SK-N-SH (cell line): ENCODE data around the gene TICAM1. TPM values are rescaled to one million over a fixed set of nuclear protein-coding genes. Genes with fewer than 3 reads are reported as not detected.

ENCODE experiments used
- CTCF ChIA-PET: fragments of 300-600, 350-600 bp; formaldehyde crosslinking; extraction: SDS; loops from one replicate; lab custom pipeline; 2021; lab: Yijun Ruan, JAX
- POLR2A ChIA-PET: fragments of 350-600 bp; sonication (Branson Sonifier 250); formaldehyde crosslinking; extraction: SDS; loops from one replicate; lab custom pipeline; 2020; ENCODE audit warnings: antibody characterized with exemption, inconsistent platforms; lab: Yijun Ruan, JAX
- DNase-seq: peaks from one replicate; pipeline ENCODE4 v3.0.0; 2012
- H2AFZ ChIP-seq: fragments of 200-600 bp; sonication (generic); 2 replicates; pipeline ENCODE4 v1.8.1; 2016; ENCODE audit warnings: antibody characterized with exemption, mild to moderate bottlenecking, low read depth
- H3F3A ChIP-seq: fragments of 200-600 bp; sonication (generic); replicated peaks from 2 replicates; pipeline ENCODE3; 2016; ENCODE audit warnings: antibody characterized with exemption, mild to moderate bottlenecking; ENCODE audit not compliant: insufficient read depth
- H3K27ac ChIP-seq, 2 experiments: fragments of 200-500 bp in 1 of 2; fragments of 200-600 bp in 1 of 2; sonication (Bioruptor generic) in 1 of 2; sonication (generic), shearing (Covaris generic) in 1 of 2; 2 replicates each; pipeline versions ENCODE4 v1.5.1 to v1.6.1; 2014 to 2016; ENCODE audit warnings: low read depth in 2 of 2, inconsistent platforms in 1 of 2, low read length in 1 of 2, mild to moderate bottlenecking in 1 of 2, mixed read lengths in 1 of 2
- H3K27me3 ChIP-seq: fragments of 200-600 bp; sonication (generic), shearing (Covaris generic); 2 replicates; pipeline ENCODE4 v1.6.1; 2016; ENCODE audit warnings: mixed run types; ENCODE audit not compliant: insufficient read depth
- H3K36me3 ChIP-seq, 2 experiments: fragments of 200-500 bp in 1 of 2; fragments of 200-600 bp in 1 of 2; sonication (Bioruptor generic) in 1 of 2; sonication (generic) in 1 of 2; replicated peaks in 1 of 2; 2 replicates each; pipeline versions ENCODE3 to v1.5.1; 2014 to 2016; ENCODE audit warnings: low read length in 1 of 2, mild to moderate bottlenecking in 1 of 2; ENCODE audit not compliant: insufficient read depth in 2 of 2, control insufficient read depth in 1 of 2
- H3K4me1 ChIP-seq, 2 experiments: fragments of 200-500 bp in 1 of 2; fragments of 200-600 bp in 1 of 2; sonication (Bioruptor generic) in 1 of 2; sonication (generic), shearing (Covaris generic) in 1 of 2; 2 replicates each; pipeline versions ENCODE4 v1.5.1 to v1.6.1; 2014 to 2016; ENCODE audit warnings: low read depth in 1 of 2, low read length in 1 of 2, mixed run types in 1 of 2; ENCODE audit not compliant: insufficient read depth in 2 of 2, control insufficient read depth in 1 of 2
- H3K4me2 ChIP-seq: fragments of 200-600 bp; sonication (generic), shearing (Covaris generic); 2 replicates; pipeline ENCODE4 v1.6.1; 2017; ENCODE audit warnings: mixed run types
- H3K4me3 ChIP-seq, 2 experiments: fragments of 200-500 bp in 1 of 2; fragments of 200-600 bp in 1 of 2; sonication (Bioruptor generic) in 1 of 2; sonication (generic), shearing (Covaris generic) in 1 of 2; 2 replicates each; pipeline versions ENCODE4 v1.5.1 to v1.8.1; 2014 to 2016; ENCODE audit warnings: low read depth in 2 of 2, inconsistent platforms in 1 of 2, low read length in 1 of 2, mild to moderate bottlenecking in 1 of 2, mixed read lengths in 1 of 2, moderate library complexity in 1 of 2
- H3K79me2 ChIP-seq: fragments of 200-600 bp; sonication (generic); 2 replicates; pipeline ENCODE4 v1.8.1; 2017; ENCODE audit warnings: mild to moderate bottlenecking; ENCODE audit not compliant: insufficient read depth
- H3K9ac ChIP-seq: fragments of 200-600 bp; sonication (generic); 2 replicates; pipeline ENCODE4 v1.6.1; 2017; ENCODE audit warnings: mixed run types
- H3K9me2 ChIP-seq: fragments of 200-600 bp; sonication (generic); 2 replicates; pipeline ENCODE4 v1.6.1; 2017; ENCODE audit warnings: mixed run types
- H3K9me3 ChIP-seq: fragments of 200-600 bp; sonication (generic); 2 replicates; pipeline ENCODE4 v1.6.1; 2017; ENCODE audit warnings: mixed run types, mild to moderate bottlenecking, moderate library complexity
- H4K20me1 ChIP-seq: fragments of 200-600 bp; sonication (generic); 2 replicates; pipeline ENCODE4 v1.6.1; 2017; ENCODE audit warnings: mild to moderate bottlenecking, mixed run types; ENCODE audit not compliant: insufficient read depth
- ELF1 ChIP-seq: IDR thresholded peaks from 2 replicates; pipeline ENCODE4 v1.4.0; 2012
- EP300 ChIP-seq, 2 experiments: IDR thresholded peaks; 2 replicates each; pipeline versions ENCODE4 v1.4.0 to v1.6.1; 2012; ENCODE audit warnings: borderline replicate concordance in 1 of 2, low read depth in 1 of 2, low read length in 1 of 2
- FOSL2 ChIP-seq: IDR thresholded peaks from 2 replicates; pipeline ENCODE4 v1.4.0; 2012; ENCODE audit warnings: low read depth, mild to moderate bottlenecking, moderate library complexity, borderline replicate concordance
- GABPA ChIP-seq: IDR thresholded peaks from 2 replicates; pipeline ENCODE4 v1.4.0; 2012; ENCODE audit warnings: low read depth, mild to moderate bottlenecking
- GATA2 ChIP-seq: sonication (generic); formaldehyde crosslinking; IDR thresholded peaks from 2 replicates; pipeline ENCODE4 v1.5.0; 2020; ENCODE audit warnings: mild to moderate bottlenecking, missing genetic modification reagents
- MXI1 ChIP-seq: IDR thresholded peaks from 2 replicates; pipeline ENCODE4 v1.6.1; 2012; ENCODE audit warnings: mild to moderate bottlenecking, low read depth, low read length, improper control_type of control experiment
- RFX5 ChIP-seq: IDR thresholded peaks from 2 replicates; pipeline ENCODE4 v1.6.1; 2012; ENCODE audit warnings: mild to moderate bottlenecking, improper control_type of control experiment, low read length
- RXRA ChIP-seq: IDR thresholded peaks from 2 replicates; pipeline ENCODE4 v1.4.0; 2012; ENCODE audit warnings: low read depth, mild to moderate bottlenecking, borderline replicate concordance
- SIN3A ChIP-seq: IDR thresholded peaks from 2 replicates; pipeline ENCODE4 v1.6.1; 2012; ENCODE audit warnings: low read depth, mild to moderate bottlenecking, low read length, moderate library complexity, borderline replicate concordance
- TAF1 ChIP-seq: IDR thresholded peaks from 2 replicates; pipeline ENCODE4 v1.6.1; 2012; ENCODE audit warnings: low read depth, mild to moderate bottlenecking, low read length, moderate library complexity, borderline replicate concordance
- TCF12 ChIP-seq: IDR thresholded peaks from 2 replicates; pipeline ENCODE4 v1.4.0; 2012
- YY1 ChIP-seq: IDR thresholded peaks from 2 replicates; pipeline ENCODE4 v1.4.0; 2012; ENCODE audit warnings: low read depth, mild to moderate bottlenecking
- WGBS: methylation state at CpG from one replicate; pipeline ENCODE4 v1.1.6; 2017; ENCODE audit warnings: low lambda C conversion rate; 5-methylcytosine and 5-hydroxymethylcytosine counted together
- polyA plus RNA-seq, 3 experiments: library from polyadenylated mRNA; depleted of rRNA; stranded (reverse); fragments of >200 nt; gene quantifications; 2 replicates each; pipeline ENCODE4 v1.2.3, GENCODE V29; 2012
- TF ChIP-seq, protein P1 (sequence below): IDR thresholded peaks from 2 replicates; pipeline ENCODE4; 2012
- TF ChIP-seq, protein P2 (sequence below): IDR thresholded peaks from 2 replicates; pipeline ENCODE4 v1.4.0; 2012; ENCODE audit warnings: low read depth, borderline replicate concordance
- TF ChIP-seq, protein P3 (sequence below): fragments of 200-600 bp; sonication (generic); IDR thresholded peaks from 2 replicates; pipeline ENCODE4 v1.6.1; 2017; ENCODE audit warnings: antibody characterized with exemption, mild to moderate bottlenecking, moderate library complexity
- TF ChIP-seq, protein P4 (sequence below): IDR thresholded peaks from 2 replicates; pipeline ENCODE4 v1.4.0; 2012; ENCODE audit warnings: low read depth, borderline replicate concordance
- TF ChIP-seq, protein P5 (sequence below): fragments of 150-350 bp; IDR thresholded peaks from 2 replicates; pipeline ENCODE4 v1.6.1; 2017; ENCODE audit warnings: antibody characterized with exemption, low read length, low read depth, borderline replicate concordance

TICAM1 gene
- polyA plus RNA-seq (2012; rRNA removed): 1.8 and 2.7 TPM in 2 replicates
- 1.9 and 2.6 TPM in 2 replicates for polyA plus RNA-seq (2012; cell fraction: cytosol; rRNA removed)
- 2.1 and 3.7 TPM in 2 replicates for polyA plus RNA-seq (2012; cell fraction: nucleus; rRNA removed)

DNA sequence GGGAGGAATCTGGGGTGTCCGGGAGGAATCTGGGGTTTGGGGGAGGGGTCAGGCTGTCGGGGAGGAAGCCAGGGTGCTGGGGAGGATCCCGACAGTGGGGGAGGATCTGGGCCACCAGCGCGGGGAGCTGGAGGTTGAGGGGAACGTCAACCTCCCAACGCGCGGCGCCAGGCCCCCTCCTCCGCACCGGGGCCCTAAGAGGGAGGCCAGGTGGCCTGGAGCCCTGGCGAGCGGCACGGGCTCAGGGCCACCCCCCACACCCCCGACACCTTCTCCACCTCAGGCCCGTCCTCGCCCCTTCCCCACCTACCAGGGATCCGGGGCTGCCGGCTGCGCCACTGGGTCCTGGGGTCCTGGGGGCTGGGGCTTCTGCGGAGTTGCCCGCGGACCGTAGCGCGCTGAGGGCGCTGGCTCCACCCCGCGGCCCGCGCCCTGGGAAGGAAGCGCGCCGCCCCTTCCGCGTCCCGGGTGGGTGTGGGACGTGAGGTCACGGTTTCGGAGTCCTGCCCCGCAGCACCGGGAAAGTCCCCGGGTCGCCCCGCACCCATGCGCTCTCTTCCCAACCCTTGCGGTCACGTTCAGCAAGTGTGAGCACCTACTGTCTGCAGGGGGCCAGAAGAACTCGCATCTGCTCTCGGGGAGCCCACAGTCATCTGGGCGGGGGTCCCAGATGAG lies at the start of gene TICAM1:
TICAM1 (minus strand) TSS at position 409 of the 675 bp plus-strand sequence. CDS start 13,335 bp downstream, outside the sequence.
- peak; percentile 88 for DNase-seq

More for the DNA sequence above, at the start of gene TICAM1:
- Histone ChIP-seq H3K4me1 (peaks cover 5% of the 10 kb centered on the region in 2 experiments; a peak in 1 of 4 replicates), H3K27me3 (no peaks in the 10 kb centered on the region), H2AFZ (peak within 1 kb of the TSS; percentile 95), H3K4me3 (peak within 1 kb of the TSS; percentile 67 to 91), H3F3A (peaks cover 8% of the 10 kb centered on the region), H3K4me2 (peak within 1 kb of the TSS; percentile 99), H3K9me2 (no peaks in the 10 kb centered on the region), H3K27ac (peak within 1 kb of the TSS; percentile 43 to 45; a peak in 3 of 4 replicates), H3K36me3 (no peaks in the 10 kb centered on the region), H3K79me2 (peaks cover 50% of the 10 kb centered on the region), H4K20me1 (no peaks in the 10 kb centered on the region), H3K9me3 (no peaks in the 10 kb centered on the region), H3K9ac (peak within 1 kb of the TSS; percentile 95)
- no peak for TF ChIP-seq FOSL2
- TF ChIP-seq, protein P1, sequence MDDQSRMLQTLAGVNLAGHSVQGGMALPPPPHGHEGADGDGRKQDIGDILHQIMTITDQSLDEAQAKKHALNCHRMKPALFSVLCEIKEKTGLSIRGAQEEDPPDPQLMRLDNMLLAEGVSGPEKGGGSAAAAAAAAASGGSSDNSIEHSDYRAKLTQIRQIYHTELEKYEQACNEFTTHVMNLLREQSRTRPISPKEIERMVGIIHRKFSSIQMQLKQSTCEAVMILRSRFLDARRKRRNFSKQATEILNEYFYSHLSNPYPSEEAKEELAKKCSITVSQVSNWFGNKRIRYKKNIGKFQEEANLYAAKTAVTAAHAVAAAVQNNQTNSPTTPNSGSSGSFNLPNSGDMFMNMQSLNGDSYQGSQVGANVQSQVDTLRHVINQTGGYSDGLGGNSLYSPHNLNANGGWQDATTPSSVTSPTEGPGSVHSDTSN: no peak
- TF ChIP-seq SIN3A: peak; percentile 66; the same call in 1 of the 2 replicates
- TF ChIP-seq GATA2 (CRISPR knock-in tag): no peak
- TF ChIP-seq TCF12: no peak; the same call in 1 of the 2 replicates
- 0 out of 2 replicates have a peak, but pooled peaks have one; percentile 54 for TF ChIP-seq ELF1
- no peak for TF ChIP-seq EP300 (IDR thresholded peaks at IDR 0.05; ENCODE audit: borderline replicate concordance in 1 of 2, low read depth in 1 of 2, low read length in 1 of 2)
- TF ChIP-seq, protein P2, sequence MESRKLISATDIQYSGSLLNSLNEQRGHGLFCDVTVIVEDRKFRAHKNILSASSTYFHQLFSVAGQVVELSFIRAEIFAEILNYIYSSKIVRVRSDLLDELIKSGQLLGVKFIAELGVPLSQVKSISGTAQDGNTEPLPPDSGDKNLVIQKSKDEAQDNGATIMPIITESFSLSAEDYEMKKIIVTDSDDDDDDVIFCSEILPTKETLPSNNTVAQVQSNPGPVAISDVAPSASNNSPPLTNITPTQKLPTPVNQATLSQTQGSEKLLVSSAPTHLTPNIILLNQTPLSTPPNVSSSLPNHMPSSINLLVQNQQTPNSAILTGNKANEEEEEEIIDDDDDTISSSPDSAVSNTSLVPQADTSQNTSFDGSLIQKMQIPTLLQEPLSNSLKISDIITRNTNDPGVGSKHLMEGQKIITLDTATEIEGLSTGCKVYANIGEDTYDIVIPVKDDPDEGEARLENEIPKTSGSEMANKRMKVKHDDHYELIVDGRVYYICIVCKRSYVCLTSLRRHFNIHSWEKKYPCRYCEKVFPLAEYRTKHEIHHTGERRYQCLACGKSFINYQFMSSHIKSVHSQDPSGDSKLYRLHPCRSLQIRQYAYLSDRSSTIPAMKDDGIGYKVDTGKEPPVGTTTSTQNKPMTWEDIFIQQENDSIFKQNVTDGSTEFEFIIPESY: no peak
- TF ChIP-seq, protein P3, sequence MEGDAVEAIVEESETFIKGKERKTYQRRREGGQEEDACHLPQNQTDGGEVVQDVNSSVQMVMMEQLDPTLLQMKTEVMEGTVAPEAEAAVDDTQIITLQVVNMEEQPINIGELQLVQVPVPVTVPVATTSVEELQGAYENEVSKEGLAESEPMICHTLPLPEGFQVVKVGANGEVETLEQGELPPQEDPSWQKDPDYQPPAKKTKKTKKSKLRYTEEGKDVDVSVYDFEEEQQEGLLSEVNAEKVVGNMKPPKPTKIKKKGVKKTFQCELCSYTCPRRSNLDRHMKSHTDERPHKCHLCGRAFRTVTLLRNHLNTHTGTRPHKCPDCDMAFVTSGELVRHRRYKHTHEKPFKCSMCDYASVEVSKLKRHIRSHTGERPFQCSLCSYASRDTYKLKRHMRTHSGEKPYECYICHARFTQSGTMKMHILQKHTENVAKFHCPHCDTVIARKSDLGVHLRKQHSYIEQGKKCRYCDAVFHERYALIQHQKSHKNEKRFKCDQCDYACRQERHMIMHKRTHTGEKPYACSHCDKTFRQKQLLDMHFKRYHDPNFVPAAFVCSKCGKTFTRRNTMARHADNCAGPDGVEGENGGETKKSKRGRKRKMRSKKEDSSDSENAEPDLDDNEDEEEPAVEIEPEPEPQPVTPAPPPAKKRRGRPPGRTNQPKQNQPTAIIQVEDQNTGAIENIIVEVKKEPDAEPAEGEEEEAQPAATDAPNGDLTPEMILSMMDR: no peak; the same call in 1 of the 2 replicates
- TF ChIP-seq RFX5: no peak
- TF ChIP-seq, protein P4, sequence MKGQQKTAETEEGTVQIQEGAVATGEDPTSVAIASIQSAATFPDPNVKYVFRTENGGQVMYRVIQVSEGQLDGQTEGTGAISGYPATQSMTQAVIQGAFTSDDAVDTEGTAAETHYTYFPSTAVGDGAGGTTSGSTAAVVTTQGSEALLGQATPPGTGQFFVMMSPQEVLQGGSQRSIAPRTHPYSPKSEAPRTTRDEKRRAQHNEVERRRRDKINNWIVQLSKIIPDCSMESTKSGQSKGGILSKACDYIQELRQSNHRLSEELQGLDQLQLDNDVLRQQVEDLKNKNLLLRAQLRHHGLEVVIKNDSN: no peak
- TF ChIP-seq, protein P5, sequence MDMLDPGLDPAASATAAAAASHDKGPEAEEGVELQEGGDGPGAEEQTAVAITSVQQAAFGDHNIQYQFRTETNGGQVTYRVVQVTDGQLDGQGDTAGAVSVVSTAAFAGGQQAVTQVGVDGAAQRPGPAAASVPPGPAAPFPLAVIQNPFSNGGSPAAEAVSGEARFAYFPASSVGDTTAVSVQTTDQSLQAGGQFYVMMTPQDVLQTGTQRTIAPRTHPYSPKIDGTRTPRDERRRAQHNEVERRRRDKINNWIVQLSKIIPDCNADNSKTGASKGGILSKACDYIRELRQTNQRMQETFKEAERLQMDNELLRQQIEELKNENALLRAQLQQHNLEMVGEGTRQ: no peak
- peak; percentile 44; the same call in 1 of the 2 replicates for TF ChIP-seq GABPA
- TF ChIP-seq TAF1: 0 out of 2 replicates have a peak, but pooled peaks have one; percentile 12
- TF ChIP-seq RXRA: no peak
- peak; percentile 38; the same call in 1 of the 2 replicates for TF ChIP-seq MXI1
- no peak for TF ChIP-seq YY1
- ChIA-PET POLR2A (interaction anchor here (0.6 kb wide), 1 partner anchor 19 kb away, joined by 3 read pairs; no protein-coding TSS in a partner anchor), CTCF (interaction anchor here (1.0 to 2.3 kb wide), 7 partner anchors 11 to 207 kb away, joined by 3 to 16 read pairs (median 4); no protein-coding TSS in a partner anchor)
- 2% methylated on average over 9 of the region's 52 CpGs for WGBS
